CD4-positive, alpha-beta T cell treated with Interleukin-4 for 4 hours (primary cell): Measurements from ENCODE around the gene MEP1A.
"Not testable (repeated sequence)": the region's sequence is repeated elsewhere in the genome, so short reads cannot be mapped to it uniquely, and the experiment has no call there.

Experiments used
- DNase-seq: peaks from one replicate; pipeline ENCODE4 v3.0.0-alpha.2; 2020

Gene MEP1A

GRCh38 chr6:46793138-46793537 is at the start of gene MEP1A:
MEP1A (plus strand) TSS chr6:46793389; CDS start chr6:46793399, 10 bp downstream.
- no peak for DNase-seq

GRCh38 chr6:46743425-46744158 is 49.6 kb upstream of the MEP1A start:
- DNase-seq = no peak

GRCh38 chr6:46744159-46744725 is 48.9 kb upstream of the MEP1A start:
- DNase-seq = not testable (repeated sequence)

GRCh38 chr6:46745973-46746372 is 47.2 kb upstream of the MEP1A start:
- DNase-seq = no peak

- no peak for DNase-seq
These were observed 46.5 kb upstream of the MEP1A start, which contains the start of gene ANKRD66 for GRCh38 chr6:46746696-46747095. ANKRD66 (plus strand) TSS chr6:46746933; CDS start chr6:46751949, 5,016 bp downstream.

- DNase-seq = no peak
These were observed 44.2 kb upstream of the MEP1A start for GRCh38 chr6:46748940-46749503.

GRCh38 chr6:46749731-46750130 is 43.5 kb upstream of the MEP1A start:
- no peak for DNase-seq

GRCh38 chr6:46751658-46752057 is 41.5 kb upstream of the MEP1A start:
- no peak for DNase-seq

- no peak for DNase-seq
These were observed 37.3 kb upstream of the MEP1A start for GRCh38 chr6:46755865-46756264.

- DNase-seq = no peak
These were observed 36.5 kb upstream of the MEP1A start for GRCh38 chr6:46756469-46757213.

- DNase-seq = no peak
These were observed 36.0 kb upstream of the MEP1A start for GRCh38 chr6:46757214-46757596.

GRCh38 chr6:46758960-46759753 is 34.0 kb upstream of the MEP1A start:
- DNase-seq = no peak

- no peak for DNase-seq
These were observed 32.3 kb upstream of the MEP1A start for GRCh38 chr6:46760925-46761324.

- no peak for DNase-seq
These were observed 29.7 kb upstream of the MEP1A start for GRCh38 chr6:46763466-46763865.

- DNase-seq = not testable (repeated sequence)
These were observed 28.9 kb upstream of the MEP1A start for GRCh38 chr6:46764280-46764679.

GRCh38 chr6:46764961-46765360 is 28.2 kb upstream of the MEP1A start:
- DNase-seq = no peak

- no peak for DNase-seq
These were observed 21.2 kb upstream of the MEP1A start for GRCh38 chr6:46772016-46772415.

GRCh38 chr6:46772762-46773161 is 20.4 kb upstream of the MEP1A start:
- peak; percentile 25 for DNase-seq

GRCh38 chr6:46773201-46773855 is 19.9 kb upstream of the MEP1A start:
- no peak for DNase-seq

- DNase-seq = not testable (repeated sequence)
These were observed 18.5 kb upstream of the MEP1A start for GRCh38 chr6:46774736-46775135.

- no peak for DNase-seq
These were observed 17.0 kb upstream of the MEP1A start for GRCh38 chr6:46776070-46776712.
